ENCODE measurements around the gene JAG1.

Gene JAG1

GRCh38 chr20:10619427-10619826 lies 54.4 kb downstream of the JAG1 start:
- Histone ChIP-seq H3K4me1 (ENCODE audit: control insufficient read depth, insufficient read depth, low read length) (peaks cover 10% of the 10 kb centered on the region), H3K36me3 (ENCODE audit: control insufficient read depth in 2 of 2, insufficient read depth in 1 of 2, low read length in 2 of 2) (no peaks in the 10 kb centered on the region), H3K27ac (ENCODE audit: extremely low read depth, low read depth, low read length) (no peak overlapping the region), H3K9me3 (ENCODE audit: control insufficient read depth, insufficient read depth, low read depth, low read length) (no peaks in the 10 kb centered on the region), H3K4me3 (ENCODE audit: low read depth, low read length) (no peak overlapping the region)
- TF ChIP-seq PRDM2 (tag by site-specific recombination; IDR thresholded peaks at IDR 0.05; ENCODE audit: borderline replicate concordance): no peak
- no peak for TF ChIP-seq ATF2 (tag by site-specific recombination; IDR thresholded peaks at IDR 0.05; ENCODE audit: low read depth)
- no peak for TF ChIP-seq ZNF558 (tag by site-specific recombination; IDR thresholded peaks at IDR 0.05)
- TF ChIP-seq PRDM6 (tag by site-specific recombination; IDR thresholded peaks at IDR 0.05): peak; percentile 86
- TF ChIP-seq ZEB2 (tag by site-specific recombination; IDR thresholded peaks at IDR 0.05): peak; percentile 64
- no peak for TF ChIP-seq ZNF660 (tag by site-specific recombination; IDR thresholded peaks at IDR 0.05)
- TF ChIP-seq IKZF3 (tag by site-specific recombination; IDR thresholded peaks at IDR 0.05): 0 out of 2 replicates have a peak, but pooled peaks have one; percentile 18
- 0 out of 2 replicates have a peak, but pooled peaks have one; percentile 21 for TF ChIP-seq SP7 (tag by site-specific recombination; IDR thresholded peaks at IDR 0.05)
- no peak for TF ChIP-seq ZNF585B (tag by site-specific recombination; IDR thresholded peaks at IDR 0.05)
- peak; percentile 49; the same call in 1 of the 2 replicates for TF ChIP-seq FEZF1 (tag by site-specific recombination; IDR thresholded peaks at IDR 0.05)
- TF ChIP-seq ZNF629 (tag by site-specific recombination; IDR thresholded peaks at IDR 0.05): 0 out of 2 replicates have a peak, but pooled peaks have one; percentile 29
- TF ChIP-seq TCF7L2 (IDR thresholded peaks at IDR 0.05; ENCODE audit: borderline replicate concordance, low read depth, low read length): no peak
- TF ChIP-seq YY1 (tag by site-specific recombination; IDR thresholded peaks at IDR 0.05): no peak
- POLR2A ChIA-PET: no interaction called here
- CTCF ChIA-PET: interaction anchor here (0.6 to 0.8 kb wide), 2 partner anchors 20 to 131 kb away, joined by 3 read pairs; no protein-coding TSS in a partner anchor

GRCh38 chr20:10618611-10619245 lies 55.1 kb downstream of the JAG1 start:
- Histone ChIP-seq H3K36me3 (ENCODE audit: control insufficient read depth in 2 of 2, insufficient read depth in 1 of 2, low read length in 2 of 2) (no peaks in the 10 kb centered on the region), H3K4me1 (ENCODE audit: control insufficient read depth, insufficient read depth, low read length) (peaks cover 10% of the 10 kb centered on the region), H3K27ac (ENCODE audit: extremely low read depth, low read depth, low read length) (no peak overlapping the region), H3K9me3 (ENCODE audit: control insufficient read depth, insufficient read depth, low read depth, low read length) (no peaks in the 10 kb centered on the region), H3K4me3 (ENCODE audit: low read depth, low read length) (no peak overlapping the region)
- ChIA-PET CTCF (no interaction called here), POLR2A (no interaction called here)
- no peak for TF ChIP-seq PRDM6 (tag by site-specific recombination; IDR thresholded peaks at IDR 0.05)
- no peak for TF ChIP-seq ZNF274 (IDR thresholded peaks at IDR 0.05; ENCODE audit: low read length)
- no peak for TF ChIP-seq ZNF274 (tag by site-specific recombination; IDR thresholded peaks at IDR 0.05; ENCODE audit: borderline replicate concordance)
- TF ChIP-seq ZNF350 (tag by site-specific recombination; IDR thresholded peaks at IDR 0.05): no peak
- TF ChIP-seq ZNF76 (tag by site-specific recombination; IDR thresholded peaks at IDR 0.05; ENCODE audit: borderline replicate concordance, low read depth): no peak
- no peak for TF ChIP-seq ZXDB (tag by site-specific recombination; IDR thresholded peaks at IDR 0.05)
- no peak for TF ChIP-seq ZNF664 (tag by site-specific recombination; IDR thresholded peaks at IDR 0.05)
- no peak for TF ChIP-seq ZNF146 (tag by site-specific recombination; IDR thresholded peaks at IDR 0.05)
- TF ChIP-seq ZNF174 (tag by site-specific recombination; IDR thresholded peaks at IDR 0.05): no peak
- TF ChIP-seq ZFP69B (tag by site-specific recombination; IDR thresholded peaks at IDR 0.05): no peak
- no peak for TF ChIP-seq ZNF670 (tag by site-specific recombination; IDR thresholded peaks at IDR 0.05; ENCODE audit: low read depth)
- TF ChIP-seq ZNF600 (tag by site-specific recombination; IDR thresholded peaks at IDR 0.05): no peak

Data from HEK293 (cell line).